Renal cortex interstitium (tissue), 11 donors: ENCODE measurements around the gene PHLDB3. TPM values are rescaled to one million over a fixed set of nuclear protein-coding genes. Genes with fewer than 3 reads are reported as not detected.
"Not testable (repeated sequence)": the region's sequence is repeated elsewhere in the genome, so short reads cannot be mapped to it uniquely, and the experiment has no call there.

Experiments
- DNase-seq, 11 donors: peaks; one replicate each; pipeline ENCODE4 v3.0.0-alpha.2; 2013; ENCODE audit warnings: low read depth in 9 of 11, low spot score in 4 of 11; ENCODE audit errors: extremely low read depth in 1 of 11
- polyA plus RNA-seq, 3 donors: library from polyadenylated mRNA; unstranded; fragments of 120-200 nt; gene quantifications; one replicate each; pipeline ENCODE4 v1.2.1, GENCODE V29; 2013; ENCODE audit not compliant: insufficient read length in 3 of 3

Gene PHLDB3
- polyA plus RNA-seq, 3 donors = 4.9 to 14.5 (median 9.3) TPM

GRCh38 chr19:43457809-43458208 lies 46.7 kb downstream of the PHLDB3 start:
- no peak for DNase-seq

- DNase-seq = no peak
Observed at GRCh38 chr19:43455321-43456113, 49.0 kb downstream of the PHLDB3 start.

GRCh38 chr19:43454031-43454430 lies 50.5 kb downstream of the PHLDB3 start:
- no peak for DNase-seq

GRCh38 chr19:43452582-43452981 lies 52.0 kb downstream of the PHLDB3 start:
- no peak for DNase-seq

GRCh38 chr19:43450545-43450997 lies 54.0 kb downstream of the PHLDB3 start:
- DNase-seq = no peak

- no peak for DNase-seq
Observed at GRCh38 chr19:43447655-43448054, 56.9 kb downstream of the PHLDB3 start.

- DNase-seq = peak in 10 of 11 donors; percentile 46 to 74 (median 62)
Observed at GRCh38 chr19:43446746-43447489, 57.6 kb downstream of the PHLDB3 start.

GRCh38 chr19:43445426-43445825 lies 59.1 kb downstream of the PHLDB3 start:
- DNase-seq = no peak

GRCh38 chr19:43444531-43445287 lies 59.8 kb downstream of the PHLDB3 start:
- no peak for DNase-seq

GRCh38 chr19:43444091-43444490 lies 60.5 kb downstream of the PHLDB3 start:
- not testable (repeated sequence) for DNase-seq

- no peak for DNase-seq
Observed at GRCh38 chr19:43441716-43442115, 62.8 kb downstream of the PHLDB3 start.

- DNase-seq = no peak
Observed at GRCh38 chr19:43439709-43440063, 64.9 kb downstream of the PHLDB3 start.

GRCh38 chr19:43439032-43439708 lies 65.4 kb downstream of the PHLDB3 start:
- no peak for DNase-seq

GRCh38 chr19:43438291-43439031 lies 66.1 kb downstream of the PHLDB3 start:
- DNase-seq = peak in 9 of 11 donors; percentile 51 to 71 (median 60)

GRCh38 chr19:43437712-43438111 lies 66.8 kb downstream of the PHLDB3 start:
- no peak for DNase-seq

GRCh38 chr19:43437284-43437683 lies 67.3 kb downstream of the PHLDB3 start:
- not testable (repeated sequence) for DNase-seq

- no peak for DNase-seq
Observed at GRCh38 chr19:43435775-43436174, 68.8 kb downstream of the PHLDB3 start.

- DNase-seq = no peak
Observed at GRCh38 chr19:43433689-43434088, 70.9 kb downstream of the PHLDB3 start.

GRCh38 chr19:43433358-43433673 lies 71.2 kb downstream of the PHLDB3 start:
- DNase-seq = no peak
